ENCODE results near the gene TJP1. TPM values are rescaled to one million over a fixed set of nuclear protein-coding genes. Genes with fewer than 3 reads are reported as not detected.
A peak's percentile ranks its signal among the peaks of the same experiment; 100 is the strongest.

Gene TJP1
- total and polyA plus RNA-seq, 9 of the 15 experiments (the other 6 are each of a cell fraction or from before 2014, with no cell fraction given) = 9.1 to 39.3 (median 28.0) TPM

DNA sequence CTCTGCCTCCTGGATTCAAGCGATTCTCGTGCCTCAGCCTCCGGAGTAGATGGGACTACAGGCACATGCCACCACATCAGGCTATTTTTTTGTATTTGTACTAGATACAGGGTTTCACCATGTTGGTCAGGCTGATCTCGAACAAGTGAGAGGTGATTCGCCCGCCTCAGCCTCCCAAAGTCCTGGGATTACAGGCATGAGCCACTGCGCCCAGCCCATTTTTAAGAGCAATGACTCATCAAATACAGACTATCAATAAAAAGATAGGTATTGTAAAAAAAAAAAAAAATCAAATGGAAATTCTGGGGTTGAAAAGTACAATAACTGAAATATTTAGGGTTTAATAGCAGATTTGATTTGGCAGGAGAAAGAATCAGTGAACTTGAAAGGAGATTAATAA lies 129.0 kb downstream of the TJP1 start:
- intact Hi-C loops (cut with micrococcal nuclease) = no loop called here
- no peaks in the 10 kb centered on the region for H3K79me2 ChIP-seq (ENCODE audit: control insufficient read depth, insufficient read depth, low read length)
- no TSS peak for BruUV-seq (replicated peaks)
- no peak overlapping the region for H3K27ac ChIP-seq (ENCODE audit: extremely low read depth, low read depth, low read length)
- no peak for ATAC-seq
- no peaks in the 10 kb centered on the region for H3K27me3 ChIP-seq (ENCODE audit: control insufficient read depth in 2 of 2, insufficient read depth in 2 of 2, low read length in 2 of 2)
- no peak for FAIRE-seq
- no peak overlapping the region for H2AFZ ChIP-seq (ENCODE audit: low read depth, low read length)
- in situ Hi-C loops (cut with MboI) = loop anchor here (10.0 kb wide), 1 partner anchor 232 kb away; no protein-coding TSS in a partner anchor
- CTCF ChIA-PET (ENCODE audit: low intra/inter-chr PET ratio) = interaction anchor here (0.7 kb wide), 1 partner anchor 233 kb away, joined by 4 read pairs; no protein-coding TSS in a partner anchor
- no peaks in the 10 kb centered on the region for H4K20me1 ChIP-seq (replicated peaks; ENCODE audit: control insufficient read depth, insufficient read depth, low read length)
- TF ChIP-seq SMC3 (conservative IDR thresholded peaks at IDR 0.05; ENCODE audit: insufficient read depth, low read depth, low read length) = no peak
- no peak for TF ChIP-seq TCFL5 (CRISPR knock-in tag; conservative IDR thresholded peaks at IDR 0.05)
- TF ChIP-seq MAFG (tag; conservative IDR thresholded peaks at IDR 0.05) = peak; percentile 61
- no peak for TF ChIP-seq ZC3H8 (IDR thresholded peaks at IDR 0.05)
- TF ChIP-seq, protein P1, sequence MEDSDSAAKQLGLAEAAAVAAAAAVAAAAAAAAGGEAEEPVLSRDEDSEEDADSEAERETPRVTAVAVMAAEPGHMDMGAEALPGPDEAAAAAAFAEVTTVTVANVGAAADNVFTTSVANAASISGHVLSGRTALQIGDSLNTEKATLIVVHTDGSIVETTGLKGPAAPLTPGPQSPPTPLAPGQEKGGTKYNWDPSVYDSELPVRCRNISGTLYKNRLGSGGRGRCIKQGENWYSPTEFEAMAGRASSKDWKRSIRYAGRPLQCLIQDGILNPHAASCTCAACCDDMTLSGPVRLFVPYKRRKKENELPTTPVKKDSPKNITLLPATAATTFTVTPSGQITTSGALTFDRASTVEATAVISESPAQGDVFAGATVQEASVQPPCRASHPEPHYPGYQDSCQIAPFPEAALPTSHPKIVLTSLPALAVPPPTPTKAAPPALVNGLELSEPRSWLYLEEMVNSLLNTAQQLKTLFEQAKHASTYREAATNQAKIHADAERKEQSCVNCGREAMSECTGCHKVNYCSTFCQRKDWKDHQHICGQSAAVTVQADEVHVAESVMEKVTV (CRISPR knock-in tag; IDR thresholded peaks at IDR 0.05) = no peak
- H3K4me2 ChIP-seq (ENCODE audit: insufficient read depth, low read length) = no peak overlapping the region
- WGBS (ENCODE audit: insufficient coverage, low coverage, missing lambda C conversion rate) = 44% methylated on average over 7 of the region's 7 CpGs
- H3K9me3 ChIP-seq (replicated peaks; ENCODE audit: control insufficient read depth, insufficient read depth, low read depth, low read length) = no peaks in the 10 kb centered on the region
- H3K9me1 ChIP-seq (ENCODE audit: control insufficient read depth, insufficient read depth, low read length) = no peaks in the 10 kb centered on the region
- H3K4me1 ChIP-seq (replicated peaks in 1 of 2; ENCODE audit: control insufficient read depth in 2 of 2, insufficient read depth in 2 of 2, low read length in 2 of 2) = peaks cover 0 to 10% of the 10 kb centered on the region in 2 experiments; a peak in 3 of 5 replicates
- no peaks in the 10 kb centered on the region for H3K36me3 ChIP-seq (ENCODE audit: control insufficient read depth, insufficient read depth, low read length)
- DNase-seq (ENCODE audit: extremely low read depth in 1 of 4, low spot score in 3 of 4) = no peak
- H3K9ac ChIP-seq (ENCODE audit: insufficient read depth in 1 of 2, low read depth in 2 of 2, low read length in 2 of 2) = no peak overlapping the region
- H3K4me3 ChIP-seq = no peak overlapping the region
- POLR2A ChIA-PET = no interaction called here
